ENCODE data around the gene POR.
A peak's percentile ranks its signal among the peaks of the same experiment; 100 is the strongest.
"Not testable (repeated sequence)": the region's sequence is repeated elsewhere in the genome, so short reads cannot be mapped to it uniquely, and the experiment has no call there.

Gene POR

GRCh38 chr7:75905785-75906604, 9.0 kb upstream of the POR start:
- peak; percentile 65 for ATAC-seq
- TF ChIP-seq ZFP30 (CRISPR knock-in tag; IDR thresholded peaks at IDR 0.05) = no peak
- TF ChIP-seq, protein P1, sequence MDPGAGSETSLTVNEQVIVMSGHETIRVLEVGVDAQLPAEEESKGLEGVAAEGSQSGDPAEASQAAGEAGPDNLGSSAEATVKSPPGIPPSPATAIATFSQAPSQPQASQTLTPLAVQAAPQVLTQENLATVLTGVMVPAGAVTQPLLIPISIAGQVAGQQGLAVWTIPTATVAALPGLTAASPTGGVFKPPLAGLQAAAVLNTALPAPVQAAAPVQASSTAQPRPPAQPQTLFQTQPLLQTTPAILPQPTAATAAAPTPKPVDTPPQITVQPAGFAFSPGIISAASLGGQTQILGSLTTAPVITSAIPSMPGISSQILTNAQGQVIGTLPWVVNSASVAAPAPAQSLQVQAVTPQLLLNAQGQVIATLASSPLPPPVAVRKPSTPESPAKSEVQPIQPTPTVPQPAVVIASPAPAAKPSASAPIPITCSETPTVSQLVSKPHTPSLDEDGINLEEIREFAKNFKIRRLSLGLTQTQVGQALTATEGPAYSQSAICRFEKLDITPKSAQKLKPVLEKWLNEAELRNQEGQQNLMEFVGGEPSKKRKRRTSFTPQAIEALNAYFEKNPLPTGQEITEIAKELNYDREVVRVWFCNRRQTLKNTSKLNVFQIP (CRISPR knock-in tag; IDR thresholded peaks at IDR 0.05; ENCODE audit: borderline replicate concordance, low read depth) = no peak
- no peak for TF ChIP-seq TCF4 (CRISPR knock-in tag; IDR thresholded peaks at IDR 0.05; ENCODE audit: borderline replicate concordance)
- no peak for TF ChIP-seq ZNF565 (CRISPR knock-in tag; conservative IDR thresholded peaks at IDR 0.05; ENCODE audit: low read depth)
- no peak for TF ChIP-seq ARNTL (CRISPR knock-in tag; IDR thresholded peaks at IDR 0.05; ENCODE audit: borderline replicate concordance, low read depth)

GRCh38 chr7:75906991-75907667, 7.8 kb upstream of the POR start:
- ATAC-seq = no peak
- no peak for TF ChIP-seq ZNF8 (CRISPR knock-in tag; IDR thresholded peaks at IDR 0.05)
- TF ChIP-seq, protein P1 (CRISPR knock-in tag; IDR thresholded peaks at IDR 0.05; ENCODE audit: borderline replicate concordance, low read depth) = no peak
- TF ChIP-seq, protein P2, sequence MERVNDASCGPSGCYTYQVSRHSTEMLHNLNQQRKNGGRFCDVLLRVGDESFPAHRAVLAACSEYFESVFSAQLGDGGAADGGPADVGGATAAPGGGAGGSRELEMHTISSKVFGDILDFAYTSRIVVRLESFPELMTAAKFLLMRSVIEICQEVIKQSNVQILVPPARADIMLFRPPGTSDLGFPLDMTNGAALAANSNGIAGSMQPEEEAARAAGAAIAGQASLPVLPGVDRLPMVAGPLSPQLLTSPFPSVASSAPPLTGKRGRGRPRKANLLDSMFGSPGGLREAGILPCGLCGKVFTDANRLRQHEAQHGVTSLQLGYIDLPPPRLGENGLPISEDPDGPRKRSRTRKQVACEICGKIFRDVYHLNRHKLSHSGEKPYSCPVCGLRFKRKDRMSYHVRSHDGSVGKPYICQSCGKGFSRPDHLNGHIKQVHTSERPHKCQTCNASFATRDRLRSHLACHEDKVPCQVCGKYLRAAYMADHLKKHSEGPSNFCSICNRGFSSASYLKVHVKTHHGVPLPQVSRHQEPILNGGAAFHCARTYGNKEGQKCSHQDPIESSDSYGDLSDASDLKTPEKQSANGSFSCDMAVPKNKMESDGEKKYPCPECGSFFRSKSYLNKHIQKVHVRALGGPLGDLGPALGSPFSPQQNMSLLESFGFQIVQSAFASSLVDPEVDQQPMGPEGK (CRISPR knock-in tag; IDR thresholded peaks at IDR 0.05; ENCODE audit: borderline replicate concordance) = no peak

- ATAC-seq = not testable (repeated sequence)
Measured at GRCh38 chr7:75907668-75908039, 7.3 kb upstream of the POR start.

GRCh38 chr7:75909521-75910132, 5.3 kb upstream of the POR start:
- TF ChIP-seq SNAI2 (CRISPR knock-in tag; IDR thresholded peaks at IDR 0.05) (no peak), ZC3H10 (CRISPR knock-in tag; IDR thresholded peaks at IDR 0.05) (no peak)
- no peak for ATAC-seq

- not testable (repeated sequence) for ATAC-seq
Measured at GRCh38 chr7:75911186-75911585, 3.8 kb upstream of the POR start.

GRCh38 chr7:75913437-75913836, 1.5 kb upstream of the POR start:
- TF ChIP-seq PPARA (CRISPR knock-in tag; IDR thresholded peaks at IDR 0.05; ENCODE audit: borderline replicate concordance) = no peak
- TF ChIP-seq RARB (CRISPR knock-in tag; IDR thresholded peaks at IDR 0.05) = no peak
- TF ChIP-seq CREB5 (CRISPR knock-in tag; IDR thresholded peaks at IDR 0.05; ENCODE audit: low read depth) = no peak
- TF ChIP-seq BACH2 (CRISPR knock-in tag; IDR thresholded peaks at IDR 0.05; ENCODE audit: borderline replicate concordance) = no peak
- no peak for TF ChIP-seq ZFP30 (CRISPR knock-in tag; IDR thresholded peaks at IDR 0.05)
- TF ChIP-seq ZFP3 (CRISPR knock-in tag; IDR thresholded peaks at IDR 0.05) = no peak
- TF ChIP-seq ESRRG (CRISPR knock-in tag; IDR thresholded peaks at IDR 0.05) = no peak
- TF ChIP-seq, protein P1 (CRISPR knock-in tag; IDR thresholded peaks at IDR 0.05; ENCODE audit: borderline replicate concordance, low read depth) = no peak
- TF ChIP-seq SNAI2 (CRISPR knock-in tag; IDR thresholded peaks at IDR 0.05) = no peak
- TF ChIP-seq TCF4 (CRISPR knock-in tag; IDR thresholded peaks at IDR 0.05; ENCODE audit: borderline replicate concordance) = no peak
- no peak for TF ChIP-seq TSHZ2 (CRISPR knock-in tag; IDR thresholded peaks at IDR 0.05)
- TF ChIP-seq TOX (CRISPR knock-in tag; IDR thresholded peaks at IDR 0.05; ENCODE audit: borderline replicate concordance) = no peak
- no peak for TF ChIP-seq ZNF565 (CRISPR knock-in tag; conservative IDR thresholded peaks at IDR 0.05; ENCODE audit: low read depth)
- no peak for TF ChIP-seq ZNF8 (CRISPR knock-in tag; IDR thresholded peaks at IDR 0.05)
- no peak for TF ChIP-seq ISL1 (CRISPR knock-in tag; IDR thresholded peaks at IDR 0.05)
- ATAC-seq = no peak
